ENCODE results near the gene RHOD. TPM values are rescaled to one million over a fixed set of nuclear protein-coding genes. Genes with fewer than 3 reads are reported as not detected.

The RHOD gene
- polyA plus RNA-seq, 2 donors = 194 to 213 TPM

DNA sequence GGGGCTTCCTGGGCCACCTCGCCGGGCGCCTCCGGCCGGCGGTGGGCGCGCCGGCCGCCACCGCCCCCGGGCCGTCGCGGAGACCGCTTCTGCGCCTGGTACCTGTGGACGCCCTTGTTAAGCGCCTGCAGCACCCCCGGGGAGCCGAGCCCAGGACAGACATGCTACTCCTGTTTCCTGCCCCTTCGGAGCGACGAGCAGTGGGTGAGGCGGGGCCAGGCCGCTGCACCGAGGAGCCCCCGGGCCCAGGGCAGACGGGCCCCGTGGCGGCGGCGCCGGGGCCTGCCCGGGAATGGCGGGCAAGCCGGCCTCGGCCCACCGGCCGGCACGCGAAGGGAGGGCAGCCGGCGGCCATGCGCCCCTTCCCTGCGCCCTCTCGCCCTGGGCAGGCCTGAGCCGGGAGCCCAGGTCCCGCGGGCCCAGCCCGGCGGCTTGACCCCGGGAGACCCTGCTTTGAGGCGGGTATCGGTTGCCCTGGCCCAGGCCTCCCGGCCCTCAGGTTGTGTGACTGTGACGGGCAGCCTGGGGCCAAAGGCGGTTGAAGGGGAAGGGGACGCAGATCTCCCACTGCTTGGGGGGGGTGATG is 61.6 kb downstream of the RHOD start:
- Histone ChIP-seq H3K9me3 (ENCODE audit: control insufficient read depth in 2 of 2, insufficient read depth in 1 of 2, low read depth in 1 of 2, low read length in 1 of 2) (no peaks in the 10 kb centered on the region), H3K4me1 (ENCODE audit: control insufficient read depth in 2 of 2, insufficient read depth in 2 of 2, low read length in 1 of 2) (peaks cover 0 to 5% of the 10 kb centered on the region in 2 donors), H3K36me3 (ENCODE audit: control insufficient read depth in 2 of 2, insufficient read depth in 2 of 2, low read length in 1 of 2) (peaks cover 0 to 2% of the 10 kb centered on the region in 2 donors), H3K27me3 (ENCODE audit: control insufficient read depth in 1 of 2, insufficient read depth in 2 of 2, low read length in 2 of 2) (no peaks in the 10 kb centered on the region), H3K27ac (ENCODE audit: low read depth in 2 of 2, low read length in 1 of 2) (peak overlapping the region; percentile 95 to 99), H3K4me3 (ENCODE audit: low read depth in 1 of 2, low read length in 2 of 2) (peak overlapping the region; percentile 65 to 68)
- 0 to 1% methylated on average over 16 to 59 of the region's 59 CpGs for WGBS, 2 donors

DNA sequence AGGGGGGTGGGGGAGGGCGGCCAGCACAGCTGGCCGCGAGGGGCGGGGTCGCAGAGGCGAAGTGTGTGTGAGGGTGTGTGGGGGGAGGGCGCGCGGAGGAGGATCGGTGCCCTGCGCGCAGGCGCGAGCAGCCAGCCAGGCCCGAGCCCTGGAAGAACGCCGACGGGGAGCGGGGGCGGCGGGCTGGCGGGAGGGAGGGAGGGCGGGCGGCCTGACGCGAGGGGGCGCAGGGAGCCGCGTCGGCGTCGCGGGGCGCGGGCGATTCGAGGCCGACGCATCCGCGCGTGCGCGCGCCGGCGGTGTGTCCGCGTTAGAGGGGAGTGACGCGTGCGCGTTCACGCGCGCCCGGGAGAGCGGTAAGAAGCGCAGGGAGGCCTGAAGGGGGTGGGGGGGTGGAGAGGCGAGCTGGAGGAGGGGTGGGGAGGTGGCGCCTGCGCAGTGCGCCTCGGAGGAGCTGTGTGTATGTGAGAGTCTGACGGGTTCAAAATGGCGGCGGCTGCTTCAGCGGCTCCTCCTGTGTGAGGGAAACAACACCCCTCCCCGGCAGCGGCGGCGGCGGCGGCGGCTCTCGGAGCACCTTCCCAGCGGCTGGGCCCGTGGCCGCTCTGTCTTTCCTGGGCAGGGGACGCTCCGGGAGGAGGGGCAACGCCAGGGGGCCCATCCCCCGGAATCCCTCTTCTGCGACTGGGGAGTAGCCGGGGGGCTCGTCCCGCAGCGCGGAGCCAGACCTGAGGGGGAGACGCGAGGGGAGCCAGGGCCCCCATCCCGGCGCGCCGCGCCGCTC is 62.3 kb downstream of the RHOD start, which contains the start of gene KDM2A:
Gene KDM2A, plus strand, starts transcription at position 463 of the 784 bp plus-strand sequence. CDS start 2,054 bp downstream, outside the sequence.
- no peaks in the 10 kb centered on the region for H3K9me3 ChIP-seq (ENCODE audit: control insufficient read depth in 2 of 2, insufficient read depth in 1 of 2, low read depth in 1 of 2, low read length in 1 of 2)
- H3K27ac ChIP-seq (ENCODE audit: low read depth in 2 of 2, low read length in 1 of 2) = peak within 1 kb of the TSS; percentile 98 to 99
- H3K4me1 ChIP-seq (ENCODE audit: control insufficient read depth in 2 of 2, insufficient read depth in 2 of 2, low read length in 1 of 2) = peaks cover 0 to 2% of the 10 kb centered on the region in 2 donors
- peak within 1 kb of the TSS; percentile 87 to 96 for H3K4me3 ChIP-seq (ENCODE audit: low read depth in 1 of 2, low read length in 2 of 2)
- peaks cover 0 to 2% of the 10 kb centered on the region in 2 donors for H3K36me3 ChIP-seq (ENCODE audit: control insufficient read depth in 2 of 2, insufficient read depth in 2 of 2, low read length in 1 of 2)
- H3K27me3 ChIP-seq (ENCODE audit: control insufficient read depth in 1 of 2, insufficient read depth in 2 of 2, low read length in 2 of 2) = no peaks in the 10 kb centered on the region
- WGBS, 2 donors = 0 to 1% methylated on average over 58 to 97 of the region's 97 CpGs

DNA sequence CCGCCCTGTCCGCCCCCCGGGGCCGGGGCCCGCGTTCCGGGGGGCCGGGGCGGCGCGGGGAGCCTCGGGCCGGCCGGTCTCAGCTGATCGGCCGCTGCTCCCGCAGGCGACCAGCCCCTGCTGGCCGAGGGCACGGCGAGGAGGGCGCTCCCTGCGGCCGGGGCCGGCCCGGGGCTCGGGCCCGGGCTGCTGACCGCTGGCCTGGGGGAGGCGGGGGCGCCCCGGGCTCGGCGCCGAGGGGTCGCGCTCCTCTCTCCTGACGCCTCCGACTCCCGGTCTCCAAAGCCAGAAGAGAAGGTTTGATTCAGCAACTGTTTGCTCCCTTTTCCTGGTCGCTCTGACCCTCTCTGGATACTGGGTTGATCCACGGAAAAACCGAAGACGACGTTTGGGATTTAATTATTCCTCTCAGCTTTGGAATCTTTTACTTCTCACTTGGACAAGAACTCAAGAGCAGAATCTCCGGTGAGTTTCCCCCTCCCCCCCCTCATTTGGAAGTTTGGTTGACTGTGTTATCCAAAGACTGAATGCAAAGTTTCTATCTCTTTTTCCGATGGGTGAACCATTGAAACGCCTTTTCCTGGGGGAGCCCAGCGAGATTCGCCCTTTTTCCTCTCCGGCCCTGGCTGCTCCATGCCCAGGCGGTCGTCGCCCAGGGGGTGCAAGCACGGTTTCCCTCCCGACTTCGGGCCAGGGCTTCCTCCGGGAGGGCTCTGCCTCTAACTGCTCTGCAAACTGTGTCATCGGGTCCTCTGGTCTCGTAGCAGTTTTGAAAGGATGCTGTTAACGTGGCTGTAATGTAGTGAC is 63.1 kb downstream of the RHOD start:
- Histone ChIP-seq H3K9me3 (ENCODE audit: control insufficient read depth in 2 of 2, insufficient read depth in 1 of 2, low read depth in 1 of 2, low read length in 1 of 2) (no peaks in the 10 kb centered on the region), H3K4me3 (ENCODE audit: low read depth in 1 of 2, low read length in 2 of 2) (peak overlapping the region; percentile 87 to 96), H3K4me1 (ENCODE audit: control insufficient read depth in 2 of 2, insufficient read depth in 2 of 2, low read length in 1 of 2) (peaks cover 0 to 2% of the 10 kb centered on the region in 2 donors), H3K36me3 (ENCODE audit: control insufficient read depth in 2 of 2, insufficient read depth in 2 of 2, low read length in 1 of 2) (peaks cover 0 to 2% of the 10 kb centered on the region in 2 donors), H3K27ac (ENCODE audit: low read depth in 2 of 2, low read length in 1 of 2) (peak overlapping the region; percentile 94 to 98), H3K27me3 (ENCODE audit: control insufficient read depth in 1 of 2, insufficient read depth in 2 of 2, low read length in 2 of 2) (no peaks in the 10 kb centered on the region)
- 0 to 1% methylated on average over 53 to 61 of the region's 61 CpGs for WGBS, 2 donors

DNA sequence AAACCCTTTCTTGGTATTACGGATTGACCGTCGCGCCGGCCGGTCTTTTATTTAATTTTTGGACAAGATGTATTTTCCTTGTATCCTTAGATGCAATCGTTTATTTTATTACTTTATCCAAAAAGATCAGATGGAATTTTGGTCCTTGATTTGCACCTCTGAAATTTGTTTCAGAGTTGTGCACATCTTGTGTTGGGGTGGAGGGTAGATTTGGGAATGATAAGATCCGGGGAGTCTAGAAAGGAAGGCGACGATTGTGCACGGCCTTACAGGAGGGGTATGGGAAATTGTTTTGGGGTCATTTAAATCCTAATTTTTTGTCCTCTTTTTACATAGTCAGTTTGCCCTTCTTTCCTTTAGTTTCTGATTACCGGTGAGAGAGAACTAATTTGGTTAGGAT is 63.8 kb downstream of the RHOD start:
- WGBS, 2 donors = 0 to 1% methylated on average over 12 of the region's 12 CpGs
- Histone ChIP-seq H3K9me3 (ENCODE audit: control insufficient read depth in 2 of 2, insufficient read depth in 1 of 2, low read depth in 1 of 2, low read length in 1 of 2) (no peaks in the 10 kb centered on the region), H3K27ac (ENCODE audit: low read depth in 2 of 2, low read length in 1 of 2) (peak overlapping the region; percentile 63 to 94), H3K4me1 (ENCODE audit: control insufficient read depth in 2 of 2, insufficient read depth in 2 of 2, low read length in 1 of 2) (peaks cover 0 to 2% of the 10 kb centered on the region in 2 donors), H3K27me3 (ENCODE audit: control insufficient read depth in 1 of 2, insufficient read depth in 2 of 2, low read length in 2 of 2) (no peaks in the 10 kb centered on the region), H3K36me3 (ENCODE audit: control insufficient read depth in 2 of 2, insufficient read depth in 2 of 2, low read length in 1 of 2) (peaks cover 0 to 2% of the 10 kb centered on the region in 2 donors), H3K4me3 (ENCODE audit: low read depth in 1 of 2, low read length in 2 of 2) (peak overlapping the region; percentile 87 to 96)

DNA sequence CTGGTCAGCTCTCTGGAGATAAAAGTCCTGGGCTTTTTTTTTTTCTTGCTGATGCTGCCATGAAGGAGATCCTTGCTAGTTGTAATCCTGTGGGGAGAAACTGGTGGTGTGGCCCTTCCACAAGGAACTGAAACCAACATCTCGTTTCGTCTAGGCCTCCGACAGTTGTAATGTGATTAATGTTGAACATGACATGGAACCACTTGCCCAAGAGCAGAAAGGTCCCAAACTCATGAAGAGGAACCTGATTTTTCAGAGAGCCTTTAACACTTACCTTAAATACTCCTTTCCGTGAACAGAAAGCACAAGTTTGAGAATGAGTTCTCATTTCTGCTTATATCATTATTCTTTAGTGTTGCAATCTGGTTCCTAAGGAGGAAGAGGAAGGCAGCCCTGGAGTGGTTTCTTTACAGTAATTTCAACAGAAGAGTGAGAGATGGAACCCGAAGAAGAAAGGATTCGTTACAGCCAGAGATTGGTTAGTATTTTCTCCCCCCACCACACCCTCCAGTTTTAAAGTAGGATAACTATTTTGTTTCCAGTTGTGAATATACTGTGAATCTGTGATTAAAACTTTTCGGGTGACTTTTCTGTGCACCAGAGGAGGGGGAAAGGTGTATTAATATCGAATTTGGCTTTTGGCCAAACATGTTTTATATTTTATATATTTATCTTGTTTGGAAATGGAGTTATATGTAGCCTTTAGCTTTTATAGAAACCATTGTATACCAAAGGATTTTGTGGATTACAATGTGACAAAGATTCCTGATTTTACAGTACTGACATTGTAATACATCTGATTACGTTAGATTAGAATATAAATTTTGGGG is 64.4 kb downstream of the RHOD start:
- Histone ChIP-seq H3K36me3 (ENCODE audit: control insufficient read depth in 2 of 2, insufficient read depth in 2 of 2, low read length in 1 of 2) (peaks cover 0 to 2% of the 10 kb centered on the region in 2 donors), H3K4me3 (ENCODE audit: low read depth in 1 of 2, low read length in 2 of 2) (peak overlapping the region; percentile 87 to 96), H3K9me3 (ENCODE audit: control insufficient read depth in 2 of 2, insufficient read depth in 1 of 2, low read depth in 1 of 2, low read length in 1 of 2) (no peaks in the 10 kb centered on the region), H3K27ac (ENCODE audit: low read depth in 2 of 2, low read length in 1 of 2) (peak overlapping the region; percentile 59 to 94), H3K4me1 (ENCODE audit: control insufficient read depth in 2 of 2, insufficient read depth in 2 of 2, low read length in 1 of 2) (peaks cover 0 to 2% of the 10 kb centered on the region in 2 donors), H3K27me3 (ENCODE audit: control insufficient read depth in 1 of 2, insufficient read depth in 2 of 2, low read length in 2 of 2) (no peaks in the 10 kb centered on the region)
- 5 to 6% methylated on average over 9 of the region's 9 CpGs for WGBS, 2 donors

Other genes starting within 250 kb of the RHOD start
- gene RCE1, start 213.4 kb upstream of the RHOD start, polyA plus RNA-seq = 10 to 100 TPM; 17.6 to 19.5 TPM
- gene LRFN4, start 199.8 kb upstream of the RHOD start, polyA plus RNA-seq = 1 to 10 TPM; 5.4 to 9.3 TPM
- gene PC, start 98.5 kb upstream of the RHOD start, polyA plus RNA-seq = 10 to 100 TPM; 18.0 to 24.9 TPM
- not detected for gene C11orf86, start 81.5 kb upstream of the RHOD start, polyA plus RNA-seq
- gene SYT12, start 33.7 kb upstream of the RHOD start, polyA plus RNA-seq = under 1 TPM; 0.53 TPM
- gene KDM2A, start 62.4 kb downstream of the RHOD start, polyA plus RNA-seq = 10 to 100 TPM; 36.8 to 54.9 TPM
- 10 to 100 TPM; 62.4 to 74.2 TPM for gene GRK2, start 209.6 kb downstream of the RHOD start, polyA plus RNA-seq
- gene ANKRD13D, start 232.5 kb downstream of the RHOD start, polyA plus RNA-seq = 10 to 100 TPM; 36.8 to 87.3 TPM
- gene SSH3, start 246.7 kb downstream of the RHOD start, polyA plus RNA-seq = 10 to 100 TPM; 38.6 to 55.6 TPM